ENCODE measurements around the gene ANK3.

Gene ANK3

GRCh38 chr10:60405172-60405571, 15.5 kb upstream of the ANK3 start:
- H3K4me2 ChIP-seq (ENCODE audit: low read length), result no peak overlapping the region
- H3K36me3 ChIP-seq (ENCODE audit: control insufficient read depth in 1 of 2, insufficient read depth in 2 of 2, low read length in 2 of 2), result no peaks in the 10 kb centered on the region
- H3K27me3 ChIP-seq (ENCODE audit: insufficient read depth, low read length), result no peaks in the 10 kb centered on the region
- no peak for DNase-seq
- no peak overlapping the region for H3K14ac ChIP-seq (ENCODE audit: low read length)
- no peak overlapping the region for H2BK120ac ChIP-seq (ENCODE audit: insufficient read depth, low read length, poor library complexity)
- H2AK5ac ChIP-seq (ENCODE audit: low read length), result no peak overlapping the region
- H2BK12ac ChIP-seq (ENCODE audit: low read length), result no peak overlapping the region
- H3K9ac ChIP-seq (ENCODE audit: low read length), result no peak overlapping the region
- H3K23ac ChIP-seq (ENCODE audit: low read length), result no peak overlapping the region
- H3K18ac ChIP-seq (ENCODE audit: low read length), result no peak overlapping the region
- no peaks in the 10 kb centered on the region for H3K79me2 ChIP-seq (ENCODE audit: control insufficient read depth, insufficient read depth, low read length, poor library complexity)
- no peak overlapping the region for H3K4ac ChIP-seq (ENCODE audit: low read depth, low read length)
- no peak overlapping the region for H2AFZ ChIP-seq (ENCODE audit: insufficient read depth, low read length, poor library complexity)
- no peak overlapping the region for H2BK5ac ChIP-seq (ENCODE audit: low read depth, low read length, poor library complexity)
- no peak overlapping the region for H3K27ac ChIP-seq (ENCODE audit: low read depth, low read length)
- H4K12ac ChIP-seq (ENCODE audit: low read depth, low read length), result no peak overlapping the region
- no peaks in the 10 kb centered on the region for H3K9me3 ChIP-seq (ENCODE audit: insufficient read depth, low read depth, low read length)
- H3K4me1 ChIP-seq (ENCODE audit: control insufficient read depth in 1 of 2, insufficient read depth in 2 of 2, low read length in 2 of 2), result no peaks in the 10 kb centered on the region
- H3K4me3 ChIP-seq (ENCODE audit: low read depth, low read length), result no peak overlapping the region
- no peak overlapping the region for H4K8ac ChIP-seq (ENCODE audit: low read depth, low read length)
- no peaks in the 10 kb centered on the region for H3K79me1 ChIP-seq (ENCODE audit: low read length)
- H4K91ac ChIP-seq (ENCODE audit: low read depth, low read length), result no peak overlapping the region

- H3K27me3 ChIP-seq (ENCODE audit: insufficient read depth, low read length), result no peaks in the 10 kb centered on the region
- no peak overlapping the region for H2BK5ac ChIP-seq (ENCODE audit: low read depth, low read length, poor library complexity)
- H2AFZ ChIP-seq (ENCODE audit: insufficient read depth, low read length, poor library complexity), result no peak overlapping the region
- H4K91ac ChIP-seq (ENCODE audit: low read depth, low read length), result no peak overlapping the region
- no peak overlapping the region for H3K9ac ChIP-seq (ENCODE audit: low read length)
- H3K79me2 ChIP-seq (ENCODE audit: control insufficient read depth, insufficient read depth, low read length, poor library complexity), result no peaks in the 10 kb centered on the region
- no peak overlapping the region for H3K27ac ChIP-seq (ENCODE audit: low read depth, low read length)
- no peaks in the 10 kb centered on the region for H3K4me1 ChIP-seq (ENCODE audit: control insufficient read depth in 1 of 2, insufficient read depth in 2 of 2, low read length in 2 of 2)
- H3K36me3 ChIP-seq (ENCODE audit: control insufficient read depth in 1 of 2, insufficient read depth in 2 of 2, low read length in 2 of 2), result no peaks in the 10 kb centered on the region
- no CpG with 5 or more reads among the region's 8 CpGs for WGBS (ENCODE audit: extremely low coverage, insufficient coverage, insufficient read length)
- H3K18ac ChIP-seq (ENCODE audit: low read length), result no peak overlapping the region
- no peak overlapping the region for H3K4me3 ChIP-seq (ENCODE audit: low read depth, low read length)
- no peak overlapping the region for H2AK5ac ChIP-seq (ENCODE audit: low read length)
- H3K23ac ChIP-seq (ENCODE audit: low read length), result no peak overlapping the region
- H3K14ac ChIP-seq (ENCODE audit: low read length), result no peak overlapping the region
- H3K9me3 ChIP-seq (ENCODE audit: insufficient read depth, low read depth, low read length), result no peaks in the 10 kb centered on the region
- no peak overlapping the region for H4K12ac ChIP-seq (ENCODE audit: low read depth, low read length)
- H2BK120ac ChIP-seq (ENCODE audit: insufficient read depth, low read length, poor library complexity), result no peak overlapping the region
- no peaks in the 10 kb centered on the region for H3K79me1 ChIP-seq (ENCODE audit: low read length)
- DNase-seq, result no peak
- no peak overlapping the region for H2BK12ac ChIP-seq (ENCODE audit: low read length)
- no peak overlapping the region for H3K4me2 ChIP-seq (ENCODE audit: low read length)
- H3K4ac ChIP-seq (ENCODE audit: low read depth, low read length), result no peak overlapping the region
- H4K8ac ChIP-seq (ENCODE audit: low read depth, low read length), result no peak overlapping the region
Measured at GRCh38 chr10:60403168-60403873, 13.6 kb upstream of the ANK3 start.

- Histone ChIP-seq H3K9me3 (ENCODE audit: insufficient read depth, low read depth, low read length) (no peaks in the 10 kb centered on the region), H3K18ac (ENCODE audit: low read length) (no peak overlapping the region), H3K27me3 (ENCODE audit: insufficient read depth, low read length) (no peaks in the 10 kb centered on the region), H4K12ac (ENCODE audit: low read depth, low read length) (no peak overlapping the region), H4K91ac (ENCODE audit: low read depth, low read length) (no peak overlapping the region), H3K4me2 (ENCODE audit: low read length) (no peak overlapping the region), H3K14ac (ENCODE audit: low read length) (no peak overlapping the region), H3K23ac (ENCODE audit: low read length) (no peak overlapping the region), H3K4me3 (ENCODE audit: low read depth, low read length) (no peak overlapping the region), H2BK12ac (ENCODE audit: low read length) (no peak overlapping the region), H2BK5ac (ENCODE audit: low read depth, low read length, poor library complexity) (no peak overlapping the region), H2AFZ (ENCODE audit: insufficient read depth, low read length, poor library complexity) (no peak overlapping the region), H3K79me2 (ENCODE audit: control insufficient read depth, insufficient read depth, low read length, poor library complexity) (no peaks in the 10 kb centered on the region), H3K27ac (ENCODE audit: low read depth, low read length) (no peak overlapping the region), H3K4ac (ENCODE audit: low read depth, low read length) (no peak overlapping the region), H2AK5ac (ENCODE audit: low read length) (no peak overlapping the region), H3K4me1 (ENCODE audit: control insufficient read depth in 1 of 2, insufficient read depth in 2 of 2, low read length in 2 of 2) (peaks cover 3 to 4% of the 10 kb centered on the region in 2 experiments), H3K9ac (ENCODE audit: low read length) (no peak overlapping the region), H3K79me1 (ENCODE audit: low read length) (no peaks in the 10 kb centered on the region), H4K8ac (ENCODE audit: low read depth, low read length) (no peak overlapping the region), H2BK120ac (ENCODE audit: insufficient read depth, low read length, poor library complexity) (no peak overlapping the region), H3K36me3 (ENCODE audit: control insufficient read depth in 1 of 2, insufficient read depth in 2 of 2, low read length in 2 of 2) (no peaks in the 10 kb centered on the region)
- DNase-seq, result no peak
Measured at GRCh38 chr10:60400366-60400765, 10.7 kb upstream of the ANK3 start.

GRCh38 chr10:60399328-60399727, 9.7 kb upstream of the ANK3 start:
- Histone ChIP-seq H3K36me3 (ENCODE audit: control insufficient read depth in 1 of 2, insufficient read depth in 2 of 2, low read length in 2 of 2) (no peaks in the 10 kb centered on the region), H2BK120ac (ENCODE audit: insufficient read depth, low read length, poor library complexity) (no peak overlapping the region), H3K14ac (ENCODE audit: low read length) (no peak overlapping the region), H3K4me2 (ENCODE audit: low read length) (no peak overlapping the region), H4K8ac (ENCODE audit: low read depth, low read length) (no peak overlapping the region), H4K91ac (ENCODE audit: low read depth, low read length) (no peak overlapping the region), H3K4me1 (ENCODE audit: control insufficient read depth in 1 of 2, insufficient read depth in 2 of 2, low read length in 2 of 2) (peaks cover 3 to 4% of the 10 kb centered on the region in 2 experiments), H2AK5ac (ENCODE audit: low read length) (no peak overlapping the region), H2BK12ac (ENCODE audit: low read length) (no peak overlapping the region), H3K9ac (ENCODE audit: low read length) (no peak overlapping the region), H3K79me1 (ENCODE audit: low read length) (no peaks in the 10 kb centered on the region), H3K23ac (ENCODE audit: low read length) (no peak overlapping the region), H2BK5ac (ENCODE audit: low read depth, low read length, poor library complexity) (no peak overlapping the region), H3K4me3 (ENCODE audit: low read depth, low read length) (no peak overlapping the region), H3K4ac (ENCODE audit: low read depth, low read length) (no peak overlapping the region), H3K27ac (ENCODE audit: low read depth, low read length) (no peak overlapping the region), H3K18ac (ENCODE audit: low read length) (no peak overlapping the region), H3K79me2 (ENCODE audit: control insufficient read depth, insufficient read depth, low read length, poor library complexity) (no peaks in the 10 kb centered on the region), H4K12ac (ENCODE audit: low read depth, low read length) (no peak overlapping the region), H3K27me3 (ENCODE audit: insufficient read depth, low read length) (no peaks in the 10 kb centered on the region), H2AFZ (ENCODE audit: insufficient read depth, low read length, poor library complexity) (peak overlapping the region; percentile 28), H3K9me3 (ENCODE audit: insufficient read depth, low read depth, low read length) (no peaks in the 10 kb centered on the region)
- no CpG with 5 or more reads among the region's 8 CpGs for WGBS (ENCODE audit: extremely low coverage, insufficient coverage, insufficient read length)
- no peak for DNase-seq

Data from trophoblast cell (in vitro differentiated cells and primary cell).